K562 (cell line): Measurements from ENCODE around the gene DHRS4L2. TPM values are rescaled to one million over a fixed set of nuclear protein-coding genes. Genes with fewer than 3 reads are reported as not detected.

Experiments used
- ATF2 ChIP-seq: sonication (generic); formaldehyde crosslinking; IDR thresholded peaks from 2 replicates; pipeline ENCODE4 v1.8.1; 2022; ENCODE audit warnings: missing genetic modification reagents
- DNMT1 ChIP-seq: fragments of 450-650 bp; IDR thresholded peaks from 2 replicates; pipeline ENCODE4 v1.6.1; 2016; ENCODE audit warnings: antibody characterized with exemption, mild to moderate bottlenecking
- E2F3 ChIP-seq: fragments of 250-450 bp; sonication (Bioruptor Pico); IDR thresholded peaks from 2 replicates; pipeline ENCODE4 v1.4.0; 2020; ENCODE audit warnings: mild to moderate bottlenecking
- GTF2A2 ChIP-seq: IDR thresholded peaks from 2 replicates; pipeline ENCODE4 v1.6.1; 2016; ENCODE audit warnings: mild to moderate bottlenecking, missing genetic modification characterization, missing compliant biosample characterization
- HMG20A ChIP-seq: fragments of 450-650 bp; formaldehyde crosslinking; conservative IDR thresholded peaks from 2 replicates; pipeline ENCODE4 v1.4.0; 2020; ENCODE audit warnings: mild to moderate bottlenecking, mixed read lengths
- HMG20B ChIP-seq: fragments of 250-450 bp; sonication (Bioruptor Pico); IDR thresholded peaks from 2 replicates; pipeline ENCODE4 v1.5.0; 2021; ENCODE audit warnings: mild to moderate bottlenecking
- KDM2B ChIP-seq: fragments of 250-450 bp; sonication (Bioruptor Pico); IDR thresholded peaks from 2 replicates; pipeline ENCODE4 v1.8.0; 2021; ENCODE audit warnings: mild to moderate bottlenecking, moderate library complexity
- MGA ChIP-seq: fragments of 450-650 bp; IDR thresholded peaks from 2 replicates; pipeline ENCODE4 v1.6.1; 2016; ENCODE audit warnings: mild to moderate bottlenecking, moderate library complexity
- POLR2B ChIP-seq: fragments of 450-650 bp; IDR thresholded peaks from 2 replicates; pipeline ENCODE4 v1.6.1; 2018; ENCODE audit warnings: low read depth; ENCODE audit not compliant: partially characterized antibody
- SAFB ChIP-seq: fragments of 200-400 bp; formaldehyde crosslinking; IDR thresholded peaks from 2 replicates; pipeline ENCODE4 v1.6.1; 2017; ENCODE audit warnings: low read depth, low read length, borderline replicate concordance
- TBL1XR1 ChIP-seq, 2 experiments: IDR thresholded peaks; 2 replicates each; pipeline ENCODE4 v1.6.1; 2012; ENCODE audit warnings: improper control_type of control experiment in 2 of 2, low read length in 2 of 2, mild to moderate bottlenecking in 1 of 2
- THRAP3 ChIP-seq: fragments of 450-650 bp; IDR thresholded peaks from 2 replicates; pipeline ENCODE4 v1.6.1; 2016; ENCODE audit warnings: mild to moderate bottlenecking, inconsistent platforms, borderline replicate concordance
- ZNF133 ChIP-seq: fragments of 250-450 bp; sonication (Bioruptor Pico); IDR thresholded peaks from 2 replicates; pipeline ENCODE4 v1.4.0; 2020; ENCODE audit warnings: mild to moderate bottlenecking
- ZNF696 ChIP-seq: fragments of 250-450 bp; sonication (Bioruptor Pico); conservative IDR thresholded peaks from 2 replicates; pipeline ENCODE4 v1.4.0; 2020; ENCODE audit warnings: mild to moderate bottlenecking, moderate library complexity
- ZNF77 ChIP-seq: fragments of 250-450 bp; sonication (Bioruptor Pico); IDR thresholded peaks from 2 replicates; pipeline ENCODE4 v1.5.0; 2020
- ZZZ3 ChIP-seq: fragments of 450-650 bp; IDR thresholded peaks from 2 replicates; pipeline ENCODE4 v1.6.1; 2016; ENCODE audit warnings: antibody characterized with exemption, mild to moderate bottlenecking, moderate library complexity
- polyA plus RNA-seq, 8 experiments: library from polyadenylated mRNA; depleted of rRNA in 4 of 8; stranded (reverse) in 5 of 8; unstranded in 3 of 8; fragments of >200 nt; fragmentation: Nextera tagmentation in 2 of 8; fragmentation: Illumina TruSeq in 1 of 8; extraction: Ambion mirVana in 2 of 8; extraction: Trizol in 1 of 8; gene quantifications; 2 replicates each; pipeline versions ENCODE4 v1.2.1 to v1.2.3, GENCODE V29; 2011 to 2014; ENCODE audit warnings: inconsistent platforms in 1 of 8, missing spikeins in 1 of 8
- total RNA-seq, 7 experiments: library from RNA; depleted of rRNA in 6 of 7; stranded (reverse); fragments of >200 nt in 6 of 7; fragmentation: Illumina TruSeq in 2 of 7; extraction: Trizol in 2 of 7; gene quantifications; 2 replicates each; pipeline versions ENCODE4 v1.2.1 to v1.2.3, GENCODE V29; 2011 to 2021; ENCODE audit warnings: low replicate concordance in 1 of 7

DHRS4L2 gene
- total and polyA plus RNA-seq, 9 of the 15 experiments (the other 6 are each of a cell fraction or from before 2014, with no cell fraction given) = 2.3 to 13.7 (median 8.1) TPM

GRCh38 chr14:23953464-23954278, 35.1 kb upstream of the DHRS4L2 start, which contains the start of gene DHRS4 (continued):
- no peak for TF ChIP-seq MGA
- no peak for TF ChIP-seq TBL1XR1 (IDR thresholded peaks at IDR 0.05; ENCODE audit: low read length in 2 of 2)
- TF ChIP-seq POLR2B = peak; percentile 41
- no peak for TF ChIP-seq ZNF77 (CRISPR knock-in tag)
- no peak for TF ChIP-seq GTF2A2 (tag)
- no peak for TF ChIP-seq HMG20B
- TF ChIP-seq DNMT1 = no peak
- no peak for TF ChIP-seq ZNF133 (CRISPR knock-in tag)
- TF ChIP-seq E2F3 (CRISPR knock-in tag) = no peak
- TF ChIP-seq KDM2B (CRISPR knock-in tag) = no peak
- TF ChIP-seq SAFB = no peak
- no peak for TF ChIP-seq ATF2 (CRISPR knock-in tag)
- TF ChIP-seq THRAP3 = no peak
- TF ChIP-seq ZZZ3 = no peak
- TF ChIP-seq ZNF696 = no peak
- no peak for TF ChIP-seq HMG20A (CRISPR knock-in tag)
